K562 (cell line): Measurements from ENCODE around the gene ANKRD34A. TPM values are rescaled to one million over a fixed set of nuclear protein-coding genes. Genes with fewer than 3 reads are reported as not detected.

Source experiments
- ARID3A ChIP-seq: IDR thresholded peaks from 2 replicates; pipeline ENCODE4 v1.6.1; 2012; ENCODE audit warnings: low read depth, low read length, improper control_type of control experiment, borderline replicate concordance
- ARNT ChIP-seq, 2 experiments: fragments of 450-650 bp; IDR thresholded peaks; 2 replicates each; pipeline ENCODE4 v1.6.1; 2016; ENCODE audit warnings: mild to moderate bottlenecking in 1 of 2
- ATF3 ChIP-seq, 2 experiments: fragments of 450-650 bp in 1 of 2; sonication (generic) in 1 of 2; formaldehyde crosslinking in 1 of 2; IDR thresholded peaks in 1 of 2; conservative IDR thresholded peaks in 1 of 2; 2 replicates each; pipeline versions ENCODE4 v1.6.1 to v1.8.1; 2016 to 2023; ENCODE audit warnings: mild to moderate bottlenecking in 2 of 2, moderate library complexity in 2 of 2, inconsistent platforms in 1 of 2, missing genetic modification reagents in 1 of 2
- ATF7 ChIP-seq: fragments of 450-650 bp; IDR thresholded peaks from 2 replicates; pipeline ENCODE4 v1.7.1; 2014; ENCODE audit warnings: mild to moderate bottlenecking, moderate library complexity
- CTCF ChIP-seq, 3 experiments: IDR thresholded peaks in 2 of 3; conservative IDR thresholded peaks in 1 of 3; 2 replicates each; pipeline ENCODE4 v1.5.1; 2011 to 2012; ENCODE audit warnings: low read length in 3 of 3, mild to moderate bottlenecking in 3 of 3, control low read depth in 2 of 3, improper control_type of control experiment in 1 of 3, inconsistent platforms in 1 of 3, low read depth in 1 of 3, mixed read lengths in 1 of 3, moderate library complexity in 1 of 3; ENCODE audit not compliant: insufficient read depth in 2 of 3
- E2F8 ChIP-seq: fragments of 450-650 bp; IDR thresholded peaks from 2 replicates; pipeline ENCODE4 v1.7.1; 2018; ENCODE audit warnings: mild to moderate bottlenecking, low read depth; ENCODE audit not compliant: partially characterized antibody
- ELF2 ChIP-seq: fragments of 250-450 bp; sonication (Bioruptor Pico); IDR thresholded peaks from 2 replicates; pipeline ENCODE4 v1.5.0; 2021; ENCODE audit warnings: mild to moderate bottlenecking
- HLTF ChIP-seq: fragments of 450-650 bp; IDR thresholded peaks from 2 replicates; pipeline ENCODE4 v1.6.1; 2016
- LARP7 ChIP-seq: fragments of 450-650 bp; IDR thresholded peaks from 2 replicates; pipeline ENCODE4 v1.6.1; 2016
- POLR2AphosphoS2 ChIP-seq: IDR thresholded peaks from 2 replicates; pipeline ENCODE4 v1.6.1; 2012; ENCODE audit warnings: low read length, improper control_type of control experiment
- RREB1 ChIP-seq: fragments of 250-450 bp; sonication (Bioruptor Pico); IDR thresholded peaks from 2 replicates; pipeline ENCODE4 v1.4.0; 2020
- TAL1 ChIP-seq: fragments of 450-650 bp; IDR thresholded peaks from 2 replicates; pipeline ENCODE4 v1.6.1; 2016; ENCODE audit warnings: mild to moderate bottlenecking
- ZBTB8A ChIP-seq: fragments of 450-650 bp; IDR thresholded peaks from 2 replicates; pipeline ENCODE4 v1.6.1; 2018; ENCODE audit warnings: mild to moderate bottlenecking, moderate library complexity; ENCODE audit not compliant: partially characterized antibody
- ZNF586 ChIP-seq: fragments of 450-650 bp; formaldehyde crosslinking; conservative IDR thresholded peaks from 2 replicates; pipeline ENCODE4 v1.4.0; 2020; ENCODE audit warnings: mild to moderate bottlenecking, moderate library complexity
- polyA plus RNA-seq, 8 experiments: library from polyadenylated mRNA; depleted of rRNA in 4 of 8; stranded (reverse) in 5 of 8; unstranded in 3 of 8; fragments of >200 nt; fragmentation: Nextera tagmentation in 2 of 8; fragmentation: Illumina TruSeq in 1 of 8; extraction: Ambion mirVana in 2 of 8; extraction: Trizol in 1 of 8; gene quantifications; 2 replicates each; pipeline versions ENCODE4 v1.2.1 to v1.2.3, GENCODE V29; 2011 to 2014; ENCODE audit warnings: inconsistent platforms in 1 of 8, missing spikeins in 1 of 8
- total RNA-seq, 7 experiments: library from RNA; depleted of rRNA in 6 of 7; stranded (reverse); fragments of >200 nt in 6 of 7; fragmentation: Illumina TruSeq in 2 of 7; extraction: Trizol in 2 of 7; gene quantifications; 2 replicates each; pipeline versions ENCODE4 v1.2.1 to v1.2.3, GENCODE V29; 2011 to 2021; ENCODE audit warnings: low replicate concordance in 1 of 7

ANKRD34A gene
- total and polyA plus RNA-seq, 9 of the 15 experiments (the other 6 are each of a cell fraction or from before 2014, with no cell fraction given): 0.06 to 1.6 (median 0.43) TPM

- TF ChIP-seq ARID3A (0 out of 2 replicates have a peak, but pooled peaks have one; percentile 7), RREB1 (no peak), ARNT (IDR thresholded peaks at IDR 0.05) (peak in 1 of 2 experiments; percentile 43; a peak in 2 of 4 replicates), ATF7 (peak; percentile 90), ATF3 (IDR thresholded peaks at IDR 0.05) (peak; percentile 73), ATF3 (CRISPR knock-in tag; conservative IDR thresholded peaks at IDR 0.05) (no peak), POLR2AphosphoS2 (peak; percentile 99), ELF2 (CRISPR knock-in tag) (0 out of 2 replicates have a peak, but pooled peaks have one; percentile 49), E2F8 (peak; percentile 39), TAL1 (peak; percentile 5; the same call in 1 of the 2 replicates), ZBTB8A (no peak), HLTF (peak; percentile 40; the same call in 1 of the 2 replicates), LARP7 (peak; percentile 73; the same call in 1 of the 2 replicates), ZNF586 (CRISPR knock-in tag) (no peak), CTCF (IDR thresholded peaks at IDR 0.05 in 2 of 3, conservative IDR thresholded peaks at IDR 0.05 in 1 of 3; ENCODE audit: insufficient read depth in 2 of 3, low read depth in 1 of 3, low read length in 3 of 3) (peak in 1 of 3 experiments; percentile 4; a peak in 1 of 6 replicates)
Measured at GRCh38 chr1:145996433-145997015, 32.1 kb upstream of the ANKRD34A start, which contains the start of gene TXNIP (continued).
